Endothelial cell of umbilical vein (primary cell): ENCODE measurements around the gene IGSF22. TPM values are rescaled to one million over a fixed set of nuclear protein-coding genes. Genes with fewer than 3 reads are reported as not detected.

Experiments
- BruUV-seq: library from RNA; stranded (reverse); fragments of 400-500 nt; replicated peaks from 2 replicates; lab custom pipeline; 2021; lab: Mats Ljungman, UMichigan
- CTCF ChIA-PET: fragments of 300-600, 350-600 bp; sonication (Branson Sonifier 250); formaldehyde crosslinking; loops from one replicate; lab custom pipeline; 2021; ENCODE audit warnings: antibody characterized with exemption, inconsistent platforms; lab: Charles Lee
- POLR2A ChIA-PET: fragments of 300-600, 350-600 bp; sonication (Branson Sonifier 250); formaldehyde crosslinking; loops from one replicate; lab custom pipeline; 2021; ENCODE audit warnings: antibody characterized with exemption, inconsistent platforms; lab: Charles Lee
- DNase-seq: peaks from one replicate; pipeline ENCODE4 v3.0.0-alpha.2; 2011; ENCODE audit warnings: low read depth, low spot score
- FAIRE-seq: peaks from 2 replicates; lab custom pipeline; 2011; peaks lifted over from hg19 to GRCh38; lab: Jason Lieb, UNC
- H2AFZ ChIP-seq: 2 replicates; pipeline ENCODE4 v1.6.0; 2012; ENCODE audit warnings: low read depth, low read length, control low read depth, inconsistent platforms
- H3K27ac ChIP-seq: 2 replicates; pipeline ENCODE4 v1.5.1; 2011; ENCODE audit warnings: low read depth, mild to moderate bottlenecking, control low read depth, low read length, moderate library complexity; ENCODE audit not compliant: insufficient read depth
- H3K27me3 ChIP-seq, 2 experiments: 2 replicates each; pipeline versions ENCODE4 v1.6.0 to v1.6.1; 2011; ENCODE audit warnings: low read length in 2 of 2, mixed read lengths in 1 of 2; ENCODE audit not compliant: control insufficient read depth in 2 of 2, insufficient read depth in 2 of 2
- H3K36me3 ChIP-seq, 2 experiments: 2 replicates in 1 of 2; 3 replicates in 1 of 2; pipeline ENCODE4 v1.5.1; 2011; ENCODE audit warnings: low read length in 2 of 2, mild to moderate bottlenecking in 1 of 2, moderate library complexity in 1 of 2; ENCODE audit not compliant: control insufficient read depth in 2 of 2, insufficient read depth in 2 of 2; ENCODE audit errors: extremely low read depth in 1 of 2
- H3K4me1 ChIP-seq: 3 replicates; pipeline ENCODE4 v1.5.1; 2011; ENCODE audit warnings: mild to moderate bottlenecking, low read length; ENCODE audit not compliant: control insufficient read depth, insufficient read depth; ENCODE audit errors: extremely low read depth
- H3K4me2 ChIP-seq: 2 replicates; pipeline ENCODE4 v1.6.1; 2011; ENCODE audit warnings: low read length, control low read depth, mixed read lengths; ENCODE audit not compliant: insufficient read depth
- H3K4me3 ChIP-seq, 3 experiments: fragments of 200-600 bp in 1 of 3; sonication (generic), shearing (Covaris generic) in 1 of 3; replicated peaks in 1 of 3; 2 replicates each; pipeline ENCODE4 v1.5.1; 2011 to 2016; ENCODE audit warnings: control low read depth in 3 of 3, low read length in 3 of 3, mild to moderate bottlenecking in 2 of 3, inconsistent platforms in 1 of 3, low read depth in 1 of 3, moderate library complexity in 1 of 3; ENCODE audit not compliant: insufficient read depth in 1 of 3
- H3K79me2 ChIP-seq: 2 replicates; pipeline ENCODE4 v1.6.0; 2012; ENCODE audit warnings: low read length, inconsistent platforms; ENCODE audit not compliant: control insufficient read depth, insufficient read depth
- H3K9ac ChIP-seq: replicated peaks from 2 replicates; pipeline ENCODE3; 2011; ENCODE audit warnings: low read length, control low read depth; ENCODE audit not compliant: insufficient read depth; ENCODE audit errors: extremely low read depth
- H3K9me1 ChIP-seq: replicated peaks from 3 replicates; pipeline ENCODE4 v1.6.0; 2011; ENCODE audit warnings: mild to moderate bottlenecking, low read length; ENCODE audit not compliant: control insufficient read depth, insufficient read depth; ENCODE audit errors: extremely low read depth
- H3K9me3 ChIP-seq: replicated peaks from 2 replicates; pipeline ENCODE4 v1.5.1; 2012; ENCODE audit warnings: low read length, inconsistent platforms; ENCODE audit not compliant: control insufficient read depth, insufficient read depth
- H4K20me1 ChIP-seq: replicated peaks from 2 replicates; pipeline ENCODE3; 2011; ENCODE audit warnings: mild to moderate bottlenecking, low read length; ENCODE audit not compliant: control insufficient read depth, insufficient read depth; ENCODE audit errors: extremely low read depth
- CTCF ChIP-seq, 2 donors: IDR thresholded peaks; 1 replicate in 1 of 2; 2 replicates in 1 of 2; pipeline ENCODE4 v1.5.1; 2011; ENCODE audit warnings: low read length in 2 of 2, mild to moderate bottlenecking in 2 of 2, moderate library complexity in 2 of 2, control low read depth in 1 of 2, inconsistent platforms in 1 of 2, low read depth in 1 of 2; ENCODE audit not compliant: insufficient read depth in 1 of 2; ENCODE audit errors: extremely low read depth in 1 of 2
- EZH2 ChIP-seq: IDR thresholded peaks from 2 replicates; pipeline ENCODE4 v1.6.1; 2012; ENCODE audit warnings: borderline replicate concordance, low read depth, mild to moderate bottlenecking, moderate library complexity, low read length, inconsistent platforms; ENCODE audit not compliant: severe bottlenecking
- FOS ChIP-seq: IDR thresholded peaks from 2 replicates; pipeline ENCODE4 v1.6.1; 2011; ENCODE audit warnings: mild to moderate bottlenecking, low read length, moderate library complexity, borderline replicate concordance; ENCODE audit not compliant: insufficient read depth
- GATA2 ChIP-seq: IDR thresholded peaks from 2 replicates; pipeline ENCODE4 v1.7.0; 2011; ENCODE audit warnings: low read depth, mild to moderate bottlenecking, moderate library complexity, mixed read lengths, low read length; ENCODE audit not compliant: insufficient read length, insufficient read depth
- JUN ChIP-seq: IDR thresholded peaks from 2 replicates; pipeline ENCODE4 v1.6.1; 2011; ENCODE audit warnings: borderline replicate concordance, low read depth; ENCODE audit not compliant: insufficient read length, insufficient read depth
- MYC ChIP-seq: IDR thresholded peaks from one replicate; pipeline ENCODE4 v1.6.1; 2011; ENCODE audit warnings: mild to moderate bottlenecking, low read depth, low read length
- POLR2A ChIP-seq: IDR thresholded peaks from 2 replicates; pipeline ENCODE4 v1.6.1; 2012; ENCODE audit warnings: low read depth, mild to moderate bottlenecking, control low read depth, low read length
- POLR2AphosphoS5 ChIP-seq: IDR thresholded peaks from 2 replicates; pipeline ENCODE4 v1.6.1; 2012; ENCODE audit warnings: low read depth, mild to moderate bottlenecking, control low read depth, low read length, moderate library complexity; ENCODE audit not compliant: insufficient read depth
- dilution Hi-C: fragments of 300-500 bp; cut with MboI; formaldehyde crosslinking; loops from one replicate; pipeline ENCODE4 v1.15.0; 2019; ENCODE audit warnings: low sequenced_read_pairs; ENCODE audit not compliant: extremely low pct_ligation_motif_present
- intact Hi-C: fragments of 100-400 bp; cut with micrococcal nuclease; formaldehyde crosslinking; loops from one replicate; pipeline ENCODE4 v1.10.0; 2022
- polyA plus RNA-seq, 4 experiments: library from polyadenylated mRNA; depleted of rRNA in 3 of 4; stranded (reverse) in 3 of 4; unstranded in 1 of 4; fragments of >200 nt; gene quantifications; 2 replicates each; pipeline versions ENCODE4 v1.2.1 to v1.2.3, GENCODE V29; 2011 to 2012; ENCODE audit warnings: missing spikeins in 1 of 4
- total RNA-seq: library from RNA; stranded (reverse); gene quantifications from 2 replicates; pipeline ENCODE4 v1.2.3, GENCODE V29; 2021
- TF ChIP-seq, protein P1 (sequence below): IDR thresholded peaks from 2 replicates; pipeline ENCODE4 v1.6.1; 2011; ENCODE audit not compliant: insufficient read depth, insufficient read length

IGSF22 gene
- total and polyA plus RNA-seq, 2 donors (not counting 3 experiments of a cell fraction or from before 2014, with no cell fraction given), result not detected

GRCh38 chr11:18720808-18721560 lies 5.0 kb downstream of the IGSF22 start:
- H3K36me3 ChIP-seq, result no peaks in the 10 kb centered on the region
- peaks cover 0 to 3% of the 10 kb centered on the region in 2 experiments for H3K27me3 ChIP-seq
- dilution Hi-C loops (no loop called here), intact Hi-C loops (loop anchor here (1.0 to 5.0 kb wide), 4 partner anchors 23 to 325 kb away; partner anchors contain the start of gene TMEM86A)
- no peak for TF ChIP-seq GATA2
- TF ChIP-seq POLR2AphosphoS5, result no peak
- peak; percentile 34 for TF ChIP-seq POLR2A
- BruUV-seq, result no TSS peak
- no peaks in the 10 kb centered on the region for H3K79me2 ChIP-seq
- peak; percentile 77 for FAIRE-seq
- ChIA-PET POLR2A (no interaction called here), CTCF (interaction anchor here (0.7 to 3.2 kb wide), 21 partner anchors 8 to 464 kb away, joined by 3 to 43 read pairs (median 8); partner anchors contain the start of gene TMEM86A)
- peaks cover 7% of the 10 kb centered on the region for H3K4me1 ChIP-seq
- peak; percentile 72 for DNase-seq
- H3K4me2 ChIP-seq, result peak overlapping the region; percentile 60
- no peak overlapping the region for H3K27ac ChIP-seq
- no peaks in the 10 kb centered on the region for H4K20me1 ChIP-seq
- H3K4me3 ChIP-seq, result peak overlapping the region; percentile 40 to 61 (median 60)
- peak overlapping the region; percentile 12 for H3K9ac ChIP-seq
- H2AFZ ChIP-seq, result peak overlapping the region; percentile 87
- no peaks in the 10 kb centered on the region for H3K9me1 ChIP-seq
- H3K9me3 ChIP-seq, result no peaks in the 10 kb centered on the region

GRCh38 chr11:18720091-18720807 lies 5.7 kb downstream of the IGSF22 start:
- dilution Hi-C loops, result no loop called here
- Histone ChIP-seq H3K9me1 (no peaks in the 10 kb centered on the region), H3K79me2 (no peaks in the 10 kb centered on the region), H3K27me3 (peaks cover 0 to 3% of the 10 kb centered on the region in 2 experiments), H3K9ac (no peak overlapping the region), H3K9me3 (no peaks in the 10 kb centered on the region), H3K4me3 (no peak overlapping the region), H3K36me3 (no peaks in the 10 kb centered on the region), H4K20me1 (no peaks in the 10 kb centered on the region), H3K4me2 (no peak overlapping the region), H3K27ac (no peak overlapping the region), H3K4me1 (peaks cover 7% of the 10 kb centered on the region), H2AFZ (no peak overlapping the region)
- TF ChIP-seq, protein P1, sequence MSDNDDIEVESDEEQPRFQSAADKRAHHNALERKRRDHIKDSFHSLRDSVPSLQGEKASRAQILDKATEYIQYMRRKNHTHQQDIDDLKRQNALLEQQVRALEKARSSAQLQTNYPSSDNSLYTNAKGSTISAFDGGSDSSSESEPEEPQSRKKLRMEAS, result no peak
- TF ChIP-seq FOS (no peak), GATA2 (no peak), EZH2 (no peak), MYC (no peak), JUN (no peak), CTCF (IDR thresholded peaks at IDR 0.05; ENCODE audit: extremely low read depth in 1 of 2, insufficient read depth in 1 of 2, low read depth in 1 of 2, low read length in 2 of 2) (no peak), POLR2AphosphoS5 (no peak), POLR2A (no peak)
- FAIRE-seq (no peak), DNase-seq (no peak)
- no TSS peak for BruUV-seq
- intact Hi-C loops, result loop anchor here (5.0 kb wide), 1 partner anchor 82 kb away; no protein-coding TSS in a partner anchor
- ChIA-PET POLR2A (no interaction called here), CTCF (interaction anchor here (0.6 to 3.2 kb wide), 5 partner anchors 11 to 148 kb away, joined by 3 to 43 read pairs (median 3); no protein-coding TSS in a partner anchor)
